IMR-90 (cell line): ENCODE results near the gene TTF2.

Source experiments
- FOS ChIP-seq: fragments of 150-350 bp; IDR thresholded peaks from 2 replicates; pipeline ENCODE4 v1.6.1; 2016; ENCODE audit warnings: low read depth, low read length
- MAFK ChIP-seq: IDR thresholded peaks from 2 replicates; pipeline ENCODE4 v1.6.1; 2012; ENCODE audit warnings: low read depth, low read length, improper control_type of control experiment
- POLR2A ChIP-seq: IDR thresholded peaks from 2 replicates; pipeline ENCODE4 v1.6.1; 2012; ENCODE audit warnings: mild to moderate bottlenecking, low read depth, low read length
- RAD21 ChIP-seq: IDR thresholded peaks from 2 replicates; pipeline ENCODE4 v1.6.1; 2012; ENCODE audit warnings: low read length, improper control_type of control experiment
- TF ChIP-seq, protein P1 (sequence below): conservative IDR thresholded peaks from 2 replicates; pipeline ENCODE4 v1.5.1; 2012; ENCODE audit warnings: mild to moderate bottlenecking, low read depth, low read length, improper control_type of control experiment

DNA sequence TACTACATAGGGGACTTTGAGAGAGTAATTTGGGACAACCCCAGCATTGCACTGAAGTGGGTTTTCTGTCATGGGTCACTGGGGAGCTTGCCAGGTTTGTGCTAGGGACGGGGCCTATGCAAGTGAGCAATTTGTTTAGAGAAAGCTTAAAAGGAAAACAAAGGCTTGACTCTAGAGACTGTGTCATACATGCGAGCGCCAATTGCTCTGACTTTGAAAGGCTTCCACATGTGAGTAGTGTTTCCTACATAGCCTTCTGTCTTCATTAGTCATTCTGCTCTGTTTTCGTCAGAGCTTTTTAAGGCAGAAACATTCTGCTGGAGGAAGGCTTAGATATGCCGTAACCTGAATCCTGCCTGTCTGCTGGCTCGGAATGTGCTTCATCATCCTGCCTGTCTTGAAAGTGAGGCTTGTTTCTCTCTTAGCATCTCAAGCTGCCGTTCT, 33.0 kb downstream of the TTF2 start:
- TF ChIP-seq, protein P1, sequence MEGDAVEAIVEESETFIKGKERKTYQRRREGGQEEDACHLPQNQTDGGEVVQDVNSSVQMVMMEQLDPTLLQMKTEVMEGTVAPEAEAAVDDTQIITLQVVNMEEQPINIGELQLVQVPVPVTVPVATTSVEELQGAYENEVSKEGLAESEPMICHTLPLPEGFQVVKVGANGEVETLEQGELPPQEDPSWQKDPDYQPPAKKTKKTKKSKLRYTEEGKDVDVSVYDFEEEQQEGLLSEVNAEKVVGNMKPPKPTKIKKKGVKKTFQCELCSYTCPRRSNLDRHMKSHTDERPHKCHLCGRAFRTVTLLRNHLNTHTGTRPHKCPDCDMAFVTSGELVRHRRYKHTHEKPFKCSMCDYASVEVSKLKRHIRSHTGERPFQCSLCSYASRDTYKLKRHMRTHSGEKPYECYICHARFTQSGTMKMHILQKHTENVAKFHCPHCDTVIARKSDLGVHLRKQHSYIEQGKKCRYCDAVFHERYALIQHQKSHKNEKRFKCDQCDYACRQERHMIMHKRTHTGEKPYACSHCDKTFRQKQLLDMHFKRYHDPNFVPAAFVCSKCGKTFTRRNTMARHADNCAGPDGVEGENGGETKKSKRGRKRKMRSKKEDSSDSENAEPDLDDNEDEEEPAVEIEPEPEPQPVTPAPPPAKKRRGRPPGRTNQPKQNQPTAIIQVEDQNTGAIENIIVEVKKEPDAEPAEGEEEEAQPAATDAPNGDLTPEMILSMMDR = no peak
- peak; percentile 39; the same call in 1 of the 2 replicates for TF ChIP-seq POLR2A
- TF ChIP-seq FOS = peak; percentile 60; the same call in 1 of the 2 replicates
- no peak for TF ChIP-seq RAD21
- TF ChIP-seq MAFK = peak; percentile 68
